GM12878 (cell line): ENCODE measurements around the gene JMJD6. TPM values are rescaled to one million over a fixed set of nuclear protein-coding genes. Genes with fewer than 3 reads are reported as not detected.

Source experiments
- ATAC-seq: fragments of 200-7000 bp; cut with Tn5 transposase; 3 replicates; pipeline ENCODE4 v1.9.1; 2020; ENCODE audit warnings: mild to moderate bottlenecking, moderate library complexity
- BruUV-seq: library from RNA; stranded (reverse); fragments of 400-500 nt; replicated peaks from 2 replicates; lab custom pipeline; 2021; lab: Mats Ljungman, UMichigan
- CTCF ChIA-PET: fragments of 300-600 bp; sonication (Branson Sonifier 250); formaldehyde crosslinking; extraction: SDS; loops from one replicate; lab custom pipeline; 2021; ENCODE audit warnings: inconsistent platforms; lab: Yijun Ruan, JAX
- POLR2A ChIA-PET: fragments of 350-600 bp; formaldehyde crosslinking; extraction: SDS; loops from one replicate; lab custom pipeline; 2021; ENCODE audit warnings: inconsistent platforms; lab: Charles Lee
- RAD21 ChIA-PET: fragments of 300-600 bp; sonication (Branson Sonifier 250); formaldehyde crosslinking; loops from one replicate; lab custom pipeline; 2023; ENCODE audit warnings: antibody characterized with exemption; ENCODE audit not compliant: unreplicated experiment; lab: Charles Lee
- SMC1A ChIA-PET: fragments of 300-600 bp; sonication (Branson Sonifier 250); formaldehyde crosslinking; loops from one replicate; lab custom pipeline; 2023; ENCODE audit not compliant: unreplicated experiment, uncharacterized antibody; lab: Charles Lee
- DNase-seq: peaks from one replicate; pipeline ENCODE4 v3.0.0-alpha.2; 2011; ENCODE audit warnings: low read depth, low spot score
- FAIRE-seq: peaks from 3 replicates; lab custom pipeline; 2011; peaks lifted over from hg19 to GRCh38; lab: Jason Lieb, UNC
- H2AFZ ChIP-seq: 2 replicates; pipeline ENCODE4 v1.6.0; 2011; ENCODE audit warnings: low read depth, low read length, control low read depth; ENCODE audit not compliant: control insufficient read depth
- H3K27ac ChIP-seq: 2 replicates; pipeline ENCODE4 v1.5.1; 2011; ENCODE audit warnings: control low read depth; ENCODE audit not compliant: control insufficient read depth, insufficient read depth
- H3K27me3 ChIP-seq, 2 experiments: replicated peaks in 1 of 2; 2 replicates each; pipeline versions ENCODE4 v1.6.0 to v1.6.1; 2011; ENCODE audit warnings: low read length in 1 of 2; ENCODE audit not compliant: control insufficient read depth in 2 of 2, insufficient read depth in 2 of 2
- H3K36me3 ChIP-seq, 2 experiments: 2 replicates each; pipeline ENCODE4 v1.5.1; 2011; ENCODE audit warnings: low read length in 1 of 2; ENCODE audit not compliant: control insufficient read depth in 2 of 2, insufficient read depth in 2 of 2
- H3K4me1 ChIP-seq: 2 replicates; pipeline ENCODE4 v1.6.1; 2011; ENCODE audit warnings: mild to moderate bottlenecking, low read length, moderate library complexity, mixed read lengths; ENCODE audit not compliant: control insufficient read depth, insufficient read depth
- H3K4me2 ChIP-seq: 2 replicates; pipeline ENCODE4 v1.6.0; 2011; ENCODE audit warnings: control low read depth; ENCODE audit not compliant: control insufficient read depth, insufficient read depth
- H3K4me3 ChIP-seq: fragments of 200-600 bp; sonication (generic); 2 replicates; pipeline ENCODE4 v1.5.1; 2016
- H3K79me2 ChIP-seq: 2 replicates; pipeline ENCODE4 v1.6.0; 2011; ENCODE audit warnings: low read length; ENCODE audit not compliant: control insufficient read depth, insufficient read depth
- H3K9ac ChIP-seq: 2 replicates; pipeline ENCODE4 v1.8.0; 2011; ENCODE audit warnings: low read length, control low read depth, mixed read lengths; ENCODE audit not compliant: control insufficient read depth, insufficient read depth
- H3K9me3 ChIP-seq: replicated peaks from 3 replicates; pipeline ENCODE4 v1.5.1; 2011; ENCODE audit warnings: mild to moderate bottlenecking, low read length; ENCODE audit not compliant: control insufficient read depth, insufficient read depth
- H4K20me1 ChIP-seq: 2 replicates; pipeline ENCODE4 v1.6.0; 2011; ENCODE audit not compliant: control insufficient read depth, insufficient read depth
- CBX3 ChIP-seq: fragments of 200-600 bp; sonication (generic); IDR thresholded peaks from 2 replicates; pipeline ENCODE4 v1.6.1; 2016; ENCODE audit warnings: low read depth, borderline replicate concordance
- CHD4 ChIP-seq: fragments of 200-600 bp; sonication (generic); IDR thresholded peaks from 2 replicates; pipeline ENCODE4 v1.6.1; 2016; ENCODE audit warnings: mild to moderate bottlenecking
- EP300 ChIP-seq, 2 experiments: fragments of 150-350 bp in 1 of 2; IDR thresholded peaks; 2 replicates each; pipeline ENCODE4 v1.6.1; 2011 to 2012; ENCODE audit warnings: low read depth in 2 of 2, low read length in 2 of 2, borderline replicate concordance in 1 of 2, improper control_type of control experiment in 1 of 2, inconsistent platforms in 1 of 2; ENCODE audit not compliant: control insufficient read depth in 1 of 2
- HDGF ChIP-seq: fragments of 450-650 bp; IDR thresholded peaks from 2 replicates; pipeline ENCODE4 v1.6.1; 2016; ENCODE audit warnings: antibody characterized with exemption
- PAX5 ChIP-seq: IDR thresholded peaks from 2 replicates; pipeline ENCODE4 v1.6.1; 2011; ENCODE audit warnings: low read depth, low read length, borderline replicate concordance
- SIN3A ChIP-seq: IDR thresholded peaks from 2 replicates; pipeline ENCODE4 v1.6.1; 2012; ENCODE audit warnings: low read depth, low read length, improper control_type of control experiment
- SMC3 ChIP-seq: IDR thresholded peaks from 2 replicates; pipeline ENCODE4 v1.6.1; 2011; ENCODE audit warnings: low read length, improper control_type of control experiment, borderline replicate concordance
- SRF ChIP-seq, 2 experiments: IDR thresholded peaks; 2 replicates each; pipeline ENCODE4 v1.6.1; 2011; ENCODE audit warnings: low read depth in 2 of 2, low read length in 2 of 2, mild to moderate bottlenecking in 1 of 2, moderate library complexity in 1 of 2
- TCF3 ChIP-seq: IDR thresholded peaks from 2 replicates; pipeline ENCODE4 v1.6.1; 2012; ENCODE audit warnings: low read depth, mild to moderate bottlenecking, low read length, borderline replicate concordance; ENCODE audit not compliant: insufficient read depth
- ZZZ3 ChIP-seq: IDR thresholded peaks from 2 replicates; pipeline ENCODE4 v1.6.1; 2011; ENCODE audit warnings: low read depth; ENCODE audit not compliant: control insufficient read depth, insufficient read length
- WGBS: methylation state at CpG from one replicate; pipeline ENCODE4 v1.1.6; 2016; ENCODE audit warnings: low lambda C conversion rate; ENCODE audit not compliant: insufficient replicate concordance, insufficient coverage; ENCODE audit errors: missing lambda C conversion rate; 5-methylcytosine and 5-hydroxymethylcytosine counted together
- in situ Hi-C: fragments of 300-500 bp; cut with MboI; formaldehyde crosslinking; loops from 9 replicates; pipeline ENCODE4 v1.14.3; 2018; ENCODE audit warnings: mixed read lengths
- intact Hi-C: fragments of 100-400 bp; cut with micrococcal nuclease; formaldehyde crosslinking; loops from one replicate; pipeline ENCODE4 v1.14.2; 2022; ENCODE audit not compliant: unreplicated experiment
- polyA plus RNA-seq, 11 experiments: library from polyadenylated mRNA; depleted of rRNA in 4 of 11; unstranded in 6 of 11; stranded (reverse) in 5 of 11; fragments of >200 nt; fragmentation: Nextera tagmentation in 4 of 11; fragmentation: Illumina TruSeq in 1 of 11; extraction: Ambion mirVana in 4 of 11; extraction: Trizol in 1 of 11; gene quantifications; 1 replicate in 1 of 11; 2 replicates in 10 of 11; pipeline versions ENCODE4 v1.2.1 to v1.2.3, GENCODE V29; 2011 to 2016; ENCODE audit warnings: inconsistent platforms in 2 of 11, missing spikeins in 2 of 11, low read depth in 1 of 11
- total RNA-seq, 4 experiments: library from RNA; depleted of rRNA in 3 of 4; stranded (reverse); fragments of >200 nt in 3 of 4; fragmentation: Illumina TruSeq in 1 of 4; extraction: Trizol in 1 of 4; gene quantifications; 2 replicates each; pipeline versions ENCODE4 v1.2.1 to v1.2.3, GENCODE V29; 2013 to 2021
- TF ChIP-seq, protein P1 (sequence below): fragments of 450-650 bp; IDR thresholded peaks from 2 replicates; pipeline ENCODE4 v1.6.1; 2017; ENCODE audit warnings: borderline replicate concordance
- TF ChIP-seq, protein P2 (sequence below): fragments of 450-650 bp; IDR thresholded peaks from 2 replicates; pipeline ENCODE4 v1.6.1; 2016; ENCODE audit warnings: mild to moderate bottlenecking
- TF ChIP-seq, protein P3 (sequence below): IDR thresholded peaks from 2 replicates; pipeline ENCODE4 v1.6.1; 2011; ENCODE audit warnings: borderline replicate concordance, low read depth, mild to moderate bottlenecking, moderate library complexity, low read length; ENCODE audit not compliant: insufficient read depth, poor library complexity, severe bottlenecking
- TF ChIP-seq, protein P4 (sequence below): fragments of 450-650 bp; IDR thresholded peaks from 2 replicates; pipeline ENCODE4 v1.6.1; 2017; ENCODE audit warnings: low read depth, mild to moderate bottlenecking, moderate library complexity

Gene JMJD6
- total and polyA plus RNA-seq, 10 of the 15 experiments (the other 5 are each of a cell fraction or from before 2014, with no cell fraction given), result 1.2 to 36.0 (median 22.2) TPM

- FAIRE-seq (no peak), ATAC-seq (no peak), DNase-seq (no peak)
- Histone ChIP-seq H4K20me1 (no peaks in the 10 kb centered on the region), H3K4me3 (no peak overlapping the region), H3K9ac (no peak overlapping the region), H2AFZ (no peak overlapping the region), H3K36me3 (no peaks in the 10 kb centered on the region), H3K4me2 (no peak overlapping the region), H3K9me3 (no peaks in the 10 kb centered on the region), H3K79me2 (no peaks in the 10 kb centered on the region), H3K4me1 (peaks cover 12% of the 10 kb centered on the region), H3K27me3 (peaks cover 0 to 1% of the 10 kb centered on the region in 2 experiments; a peak in 2 of 4 replicates), H3K27ac (no peak overlapping the region)
- intact Hi-C loops, result loop anchor here (10.0 kb wide), 1 partner anchor 127 kb away; a partner anchor contains a TSS
- 55% methylated on average over 14 of the region's 14 CpGs for WGBS
- POLR2A ChIA-PET, result no interaction called here
- in situ Hi-C loops, result no loop called here
- CTCF ChIA-PET, result interaction anchor here (0.9 to 2.8 kb wide), 2 partner anchors 10 to 67 kb away, joined by 3 to 21 read pairs; no protein-coding TSS in a partner anchor
- RAD21 ChIA-PET, result no interaction called here
- no TSS peak for BruUV-seq
- SMC1A ChIA-PET, result no interaction called here
- TF ChIP-seq SMC3, result no peak
- TF ChIP-seq CHD4, result no peak
- TF ChIP-seq, protein P1, sequence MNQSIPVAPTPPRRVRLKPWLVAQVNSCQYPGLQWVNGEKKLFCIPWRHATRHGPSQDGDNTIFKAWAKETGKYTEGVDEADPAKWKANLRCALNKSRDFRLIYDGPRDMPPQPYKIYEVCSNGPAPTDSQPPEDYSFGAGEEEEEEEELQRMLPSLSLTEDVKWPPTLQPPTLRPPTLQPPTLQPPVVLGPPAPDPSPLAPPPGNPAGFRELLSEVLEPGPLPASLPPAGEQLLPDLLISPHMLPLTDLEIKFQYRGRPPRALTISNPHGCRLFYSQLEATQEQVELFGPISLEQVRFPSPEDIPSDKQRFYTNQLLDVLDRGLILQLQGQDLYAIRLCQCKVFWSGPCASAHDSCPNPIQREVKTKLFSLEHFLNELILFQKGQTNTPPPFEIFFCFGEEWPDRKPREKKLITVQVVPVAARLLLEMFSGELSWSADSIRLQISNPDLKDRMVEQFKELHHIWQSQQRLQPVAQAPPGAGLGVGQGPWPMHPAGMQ, result no peak
- no peak for TF ChIP-seq PAX5
- TF ChIP-seq SIN3A, result no peak
- TF ChIP-seq ZZZ3, result no peak
- TF ChIP-seq HDGF, result no peak
- TF ChIP-seq, protein P2, sequence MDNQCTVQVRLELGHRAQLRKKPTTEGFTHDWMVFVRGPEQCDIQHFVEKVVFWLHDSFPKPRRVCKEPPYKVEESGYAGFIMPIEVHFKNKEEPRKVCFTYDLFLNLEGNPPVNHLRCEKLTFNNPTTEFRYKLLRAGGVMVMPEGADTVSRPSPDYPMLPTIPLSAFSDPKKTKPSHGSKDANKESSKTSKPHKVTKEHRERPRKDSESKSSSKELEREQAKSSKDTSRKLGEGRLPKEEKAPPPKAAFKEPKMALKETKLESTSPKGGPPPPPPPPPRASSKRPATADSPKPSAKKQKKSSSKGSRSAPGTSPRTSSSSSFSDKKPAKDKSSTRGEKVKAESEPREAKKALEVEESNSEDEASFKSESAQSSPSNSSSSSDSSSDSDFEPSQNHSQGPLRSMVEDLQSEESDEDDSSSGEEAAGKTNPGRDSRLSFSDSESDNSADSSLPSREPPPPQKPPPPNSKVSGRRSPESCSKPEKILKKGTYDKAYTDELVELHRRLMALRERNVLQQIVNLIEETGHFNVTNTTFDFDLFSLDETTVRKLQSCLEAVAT, result no peak
- TF ChIP-seq, protein P3, sequence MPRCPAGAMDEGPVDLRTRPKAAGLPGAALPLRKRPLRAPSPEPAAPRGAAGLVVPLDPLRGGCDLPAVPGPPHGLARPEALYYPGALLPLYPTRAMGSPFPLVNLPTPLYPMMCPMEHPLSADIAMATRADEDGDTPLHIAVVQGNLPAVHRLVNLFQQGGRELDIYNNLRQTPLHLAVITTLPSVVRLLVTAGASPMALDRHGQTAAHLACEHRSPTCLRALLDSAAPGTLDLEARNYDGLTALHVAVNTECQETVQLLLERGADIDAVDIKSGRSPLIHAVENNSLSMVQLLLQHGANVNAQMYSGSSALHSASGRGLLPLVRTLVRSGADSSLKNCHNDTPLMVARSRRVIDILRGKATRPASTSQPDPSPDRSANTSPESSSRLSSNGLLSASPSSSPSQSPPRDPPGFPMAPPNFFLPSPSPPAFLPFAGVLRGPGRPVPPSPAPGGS, result no peak
- TF ChIP-seq TCF3, result no peak
- no peak for TF ChIP-seq SRF (IDR thresholded peaks at IDR 0.05; ENCODE audit: low read depth in 2 of 2, low read length in 2 of 2)
- no peak for TF ChIP-seq CBX3
- TF ChIP-seq EP300 (IDR thresholded peaks at IDR 0.05; ENCODE audit: borderline replicate concordance in 1 of 2, control insufficient read depth in 1 of 2, low read depth in 2 of 2, low read length in 2 of 2), result no peak
- TF ChIP-seq, protein P4, sequence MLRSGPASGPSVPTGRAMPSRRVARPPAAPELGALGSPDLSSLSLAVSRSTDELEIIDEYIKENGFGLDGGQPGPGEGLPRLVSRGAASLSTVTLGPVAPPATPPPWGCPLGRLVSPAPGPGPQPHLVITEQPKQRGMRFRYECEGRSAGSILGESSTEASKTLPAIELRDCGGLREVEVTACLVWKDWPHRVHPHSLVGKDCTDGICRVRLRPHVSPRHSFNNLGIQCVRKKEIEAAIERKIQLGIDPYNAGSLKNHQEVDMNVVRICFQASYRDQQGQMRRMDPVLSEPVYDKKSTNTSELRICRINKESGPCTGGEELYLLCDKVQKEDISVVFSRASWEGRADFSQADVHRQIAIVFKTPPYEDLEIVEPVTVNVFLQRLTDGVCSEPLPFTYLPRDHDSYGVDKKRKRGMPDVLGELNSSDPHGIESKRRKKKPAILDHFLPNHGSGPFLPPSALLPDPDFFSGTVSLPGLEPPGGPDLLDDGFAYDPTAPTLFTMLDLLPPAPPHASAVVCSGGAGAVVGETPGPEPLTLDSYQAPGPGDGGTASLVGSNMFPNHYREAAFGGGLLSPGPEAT, result no peak
These were observed 34.8 kb downstream of the JMJD6 start for GRCh38 chr17:76691379-76692191.
